SKM-1 treated with dmso at 0.1 percent for 144 hours (cell line): ENCODE data around the gene PTPRQ.

Experiments
- DNase-seq: peaks from one replicate; lab custom pipeline; 2025; ENCODE audit not compliant: unreplicated experiment; lab: John Stamatoyannopoulos, UW

PTPRQ gene

GRCh38 chr12:80556566-80556965, 112.5 kb downstream of the PTPRQ start:
- no peak for DNase-seq

- DNase-seq: no peak
Observed at GRCh38 chr12:80559766-80560165, 115.7 kb downstream of the PTPRQ start.

GRCh38 chr12:80565271-80565670, 121.2 kb downstream of the PTPRQ start:
- DNase-seq: no peak

GRCh38 chr12:80567401-80567800, 123.4 kb downstream of the PTPRQ start:
- no peak for DNase-seq

- DNase-seq: no peak
Observed at GRCh38 chr12:80576641-80577418, 132.8 kb downstream of the PTPRQ start.

- no peak for DNase-seq
Observed at GRCh38 chr12:80580254-80580653, 136.2 kb downstream of the PTPRQ start.

- DNase-seq: no peak
Observed at GRCh38 chr12:80581783-80582182, 137.7 kb downstream of the PTPRQ start.

GRCh38 chr12:80582431-80582830, 138.4 kb downstream of the PTPRQ start:
- no peak for DNase-seq

GRCh38 chr12:80589077-80589476, 145.0 kb downstream of the PTPRQ start:
- DNase-seq: no peak

- no peak for DNase-seq
Observed at GRCh38 chr12:80590085-80590484, 146.1 kb downstream of the PTPRQ start.

- no peak for DNase-seq
Observed at GRCh38 chr12:80593766-80594165, 149.7 kb downstream of the PTPRQ start.

GRCh38 chr12:80596509-80596908, 152.5 kb downstream of the PTPRQ start:
- DNase-seq: no peak

GRCh38 chr12:80598004-80598606, 154.1 kb downstream of the PTPRQ start:
- no peak for DNase-seq

GRCh38 chr12:80602455-80602854, 158.4 kb downstream of the PTPRQ start:
- DNase-seq: no peak

- no peak for DNase-seq
Observed at GRCh38 chr12:80607361-80608135, 163.5 kb downstream of the PTPRQ start.

GRCh38 chr12:80617733-80618132, 173.7 kb downstream of the PTPRQ start:
- DNase-seq: no peak

GRCh38 chr12:80620281-80620680, 176.2 kb downstream of the PTPRQ start:
- DNase-seq: no peak

- no peak for DNase-seq
Observed at GRCh38 chr12:80622271-80622670, 178.2 kb downstream of the PTPRQ start.

GRCh38 chr12:80625051-80625450, 181.0 kb downstream of the PTPRQ start:
- DNase-seq: no peak

GRCh38 chr12:80625901-80626300, 181.9 kb downstream of the PTPRQ start:
- no peak for DNase-seq

- DNase-seq: no peak
Observed at GRCh38 chr12:80627782-80628181, 183.7 kb downstream of the PTPRQ start.

GRCh38 chr12:80632835-80633234, 188.8 kb downstream of the PTPRQ start:
- DNase-seq: no peak
